Measurements from ENCODE around the gene C17orf67. TPM values are rescaled to one million over a fixed set of nuclear protein-coding genes. Genes with fewer than 3 reads are reported as not detected.

Gene C17orf67
- total and polyA plus RNA-seq, 2 experiments from 2014 or later = 1.0 to 3.7 TPM

GRCh38 chr17:56798916-56799315, 34.8 kb downstream of the C17orf67 start:
- H2AFZ ChIP-seq = no peak overlapping the region
- H3K27ac ChIP-seq (ENCODE audit: low read depth) = no peak overlapping the region
- H3K9me2 ChIP-seq (ENCODE audit: insufficient read depth) = peaks cover 3% of the 10 kb centered on the region; the same call in 1 of the 2 replicates
- H3K36me3 Mint-ChIP-seq (ENCODE audit: low read depth) = no peaks in the 10 kb centered on the region
- peak; percentile 95 for ATAC-seq
- no peaks in the 10 kb centered on the region for H4K20me1 ChIP-seq (replicated peaks; ENCODE audit: insufficient read depth)
- no peaks in the 10 kb centered on the region for H3K4me1 ChIP-seq (ENCODE audit: insufficient read depth)
- H3K4me3 Mint-ChIP-seq = peak overlapping the region; percentile 25
- no peaks in the 10 kb centered on the region for H3K36me3 ChIP-seq (ENCODE audit: insufficient read depth)
- peaks cover 6% of the 10 kb centered on the region for H3K27me3 Mint-ChIP-seq (ENCODE audit: insufficient read depth, low read depth, poor library complexity)
- H3K9me3 Mint-ChIP-seq = no peaks in the 10 kb centered on the region
- H3K27ac Mint-ChIP-seq = 0 out of 2 replicates have a peak overlapping the region, but pooled peaks have one; percentile 33
- H3K79me2 ChIP-seq (replicated peaks; ENCODE audit: insufficient read depth) = no peaks in the 10 kb centered on the region
- peak; percentile 86 for DNase-seq (ENCODE audit: low spot score)
- H3K4me3 ChIP-seq = no peak overlapping the region
- TF ChIP-seq ETS1 (IDR thresholded peaks at IDR 0.05) (no peak), ZNF114 (CRISPR knock-in tag; IDR thresholded peaks at IDR 0.05) (no peak), EZH2 (IDR thresholded peaks at IDR 0.05; ENCODE audit: low read depth, unreplicated experiment) (no peak), NANOG (IDR thresholded peaks at IDR 0.05; ENCODE audit: borderline replicate concordance) (no peak), POLR2AphosphoS5 (IDR thresholded peaks at IDR 0.05; ENCODE audit: low read depth) (no peak), CTCF (conservative IDR thresholded peaks at IDR 0.05; ENCODE audit: low read depth in 2 of 2) (no peak), REST (IDR thresholded peaks at IDR 0.05; ENCODE audit: unreplicated experiment) (no peak)
- no peaks in the 10 kb centered on the region for H3K27me3 ChIP-seq (ENCODE audit: insufficient read depth)
- no peaks in the 10 kb centered on the region for H3F3A ChIP-seq (replicated peaks; ENCODE audit: low read depth)
- H3K4me2 ChIP-seq = peak overlapping the region; percentile 41; the same call in 1 of the 2 replicates
- H3K4me1 Mint-ChIP-seq = peaks cover 12% of the 10 kb centered on the region

DNA sequence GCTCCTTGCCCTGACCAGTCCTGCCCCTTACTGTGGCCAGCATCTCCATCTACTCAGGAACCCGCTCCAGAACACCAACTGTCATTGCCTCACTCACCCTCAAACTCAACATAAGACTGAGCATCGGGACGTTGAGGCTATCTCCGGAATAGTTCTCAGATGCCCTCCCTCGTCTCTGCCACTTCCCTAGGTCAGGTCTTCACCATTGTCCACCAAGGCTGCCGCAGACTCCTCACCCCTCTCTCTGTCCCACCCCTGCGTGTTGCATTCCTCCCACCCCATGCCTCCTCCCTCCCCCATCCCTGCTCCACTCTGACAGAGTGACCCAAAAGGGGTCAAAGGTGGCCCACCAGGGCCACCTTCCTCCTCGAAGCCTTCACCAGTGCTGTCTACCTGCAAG, 37.2 kb downstream of the C17orf67 start:
- Histone ChIP-seq H4K20me1 (replicated peaks; ENCODE audit: insufficient read depth) (no peaks in the 10 kb centered on the region), H3K4me3 (no peak overlapping the region), H3K36me3 (ENCODE audit: insufficient read depth) (no peaks in the 10 kb centered on the region), H3K79me2 (replicated peaks; ENCODE audit: insufficient read depth) (no peaks in the 10 kb centered on the region), H3K9me2 (ENCODE audit: insufficient read depth) (peaks cover 8% of the 10 kb centered on the region; the same call in 1 of the 2 replicates), H3K27me3 (ENCODE audit: insufficient read depth) (no peaks in the 10 kb centered on the region), H3K27ac (ENCODE audit: low read depth) (no peak overlapping the region), H3K4me2 (no peak overlapping the region), H3F3A (replicated peaks; ENCODE audit: low read depth) (no peaks in the 10 kb centered on the region), H2AFZ (no peak overlapping the region), H3K4me1 (ENCODE audit: insufficient read depth) (no peaks in the 10 kb centered on the region)
- DNase-seq (ENCODE audit: low spot score) (no peak), ATAC-seq (no peak)
- Mint-ChIP-seq H3K4me1 (peaks cover 12% of the 10 kb centered on the region), H3K4me3 (no peak overlapping the region), H3K9me3 (peaks cover 9% of the 10 kb centered on the region), H3K27me3 (ENCODE audit: insufficient read depth, low read depth, poor library complexity) (peaks cover 8% of the 10 kb centered on the region), H3K36me3 (ENCODE audit: low read depth) (peaks cover 8% of the 10 kb centered on the region), H3K27ac (no peak overlapping the region)
- no peak for TF ChIP-seq REST (IDR thresholded peaks at IDR 0.05; ENCODE audit: unreplicated experiment)
- no peak for TF ChIP-seq POLR2AphosphoS5 (IDR thresholded peaks at IDR 0.05; ENCODE audit: low read depth)
- TF ChIP-seq EZH2 (IDR thresholded peaks at IDR 0.05; ENCODE audit: low read depth, unreplicated experiment) = no peak
- TF ChIP-seq STAT1 (IDR thresholded peaks at IDR 0.05; ENCODE audit: unreplicated experiment) = no peak

All from GM23338 (cell line).